GM19463 (cell line): ENCODE data around the gene PLEK2.
"Not testable (repeated sequence)": the region's sequence is repeated elsewhere in the genome, so short reads cannot be mapped to it uniquely, and the experiment has no call there.

Experiments used
- ATAC-seq: cut with Tn5 transposase; IDR thresholded peaks from one replicate; pipeline ENCODE4 v1.9.1; 2021; ENCODE audit warnings: mild to moderate bottlenecking, moderate library complexity; ENCODE audit not compliant: unreplicated experiment

The PLEK2 gene

GRCh38 chr14:67411820-67412421 lies at the start of gene PLEK2:
Gene PLEK2, minus strand, starts transcription at chr14:67412165. Its CDS starts 106 bp downstream, at chr14:67412059.
- ATAC-seq: no peak

- no peak for ATAC-seq
Observed at GRCh38 chr14:67461341-67461985, 49.5 kb upstream of the PLEK2 start.

- no peak for ATAC-seq
Observed at GRCh38 chr14:67459336-67459735, 47.4 kb upstream of the PLEK2 start.

- ATAC-seq: no peak
Observed at GRCh38 chr14:67457782-67458181, 45.8 kb upstream of the PLEK2 start.

GRCh38 chr14:67456732-67457131 lies 44.8 kb upstream of the PLEK2 start:
- no peak for ATAC-seq

GRCh38 chr14:67453575-67454300 lies 41.8 kb upstream of the PLEK2 start:
- ATAC-seq: no peak

- ATAC-seq: not testable (repeated sequence)
Observed at GRCh38 chr14:67451667-67452066, 39.7 kb upstream of the PLEK2 start.

- ATAC-seq: no peak
Observed at GRCh38 chr14:67449096-67449495, 37.1 kb upstream of the PLEK2 start.

GRCh38 chr14:67447033-67447381 lies 35.0 kb upstream of the PLEK2 start:
- ATAC-seq: no peak

- ATAC-seq: no peak
Observed at GRCh38 chr14:67446371-67447032, 34.5 kb upstream of the PLEK2 start.

GRCh38 chr14:67444395-67444794 lies 32.4 kb upstream of the PLEK2 start:
- ATAC-seq: no peak

GRCh38 chr14:67442139-67442906 lies 30.4 kb upstream of the PLEK2 start:
- no peak for ATAC-seq

- ATAC-seq: no peak
Observed at GRCh38 chr14:67441672-67442071, 29.7 kb upstream of the PLEK2 start.

GRCh38 chr14:67441256-67441655 lies 29.3 kb upstream of the PLEK2 start:
- ATAC-seq: no peak

- no peak for ATAC-seq
Observed at GRCh38 chr14:67440513-67440912, 28.5 kb upstream of the PLEK2 start.

- no peak for ATAC-seq
Observed at GRCh38 chr14:67438969-67439368, 27.0 kb upstream of the PLEK2 start.

GRCh38 chr14:67436006-67436866 lies 24.3 kb upstream of the PLEK2 start:
- ATAC-seq: no peak

- no peak for ATAC-seq
Observed at GRCh38 chr14:67435603-67436002, 23.6 kb upstream of the PLEK2 start.

- ATAC-seq: no peak
Observed at GRCh38 chr14:67432050-67432564, 20.1 kb upstream of the PLEK2 start.
